DOHH2 (cell line): Measurements from ENCODE around the gene NUBP2.

Experiments
- CTCF ChIP-seq: fragments of 200-600 bp; sonication (generic); IDR thresholded peaks from one replicate; pipeline ENCODE4 v1.5.1; 2014; ENCODE audit warnings: antibody characterized with exemption, mild to moderate bottlenecking, low read depth, low read length; ENCODE audit not compliant: poor library complexity, severe bottlenecking
- EZH2phosphoT487 ChIP-seq: fragments of 200-600 bp; sonication (generic); IDR thresholded peaks from 2 replicates; pipeline ENCODE4 v1.6.1; 2017; ENCODE audit warnings: borderline replicate concordance, mild to moderate bottlenecking, antibody characterized with exemption, low read length, moderate library complexity, mixed read lengths

DNA sequence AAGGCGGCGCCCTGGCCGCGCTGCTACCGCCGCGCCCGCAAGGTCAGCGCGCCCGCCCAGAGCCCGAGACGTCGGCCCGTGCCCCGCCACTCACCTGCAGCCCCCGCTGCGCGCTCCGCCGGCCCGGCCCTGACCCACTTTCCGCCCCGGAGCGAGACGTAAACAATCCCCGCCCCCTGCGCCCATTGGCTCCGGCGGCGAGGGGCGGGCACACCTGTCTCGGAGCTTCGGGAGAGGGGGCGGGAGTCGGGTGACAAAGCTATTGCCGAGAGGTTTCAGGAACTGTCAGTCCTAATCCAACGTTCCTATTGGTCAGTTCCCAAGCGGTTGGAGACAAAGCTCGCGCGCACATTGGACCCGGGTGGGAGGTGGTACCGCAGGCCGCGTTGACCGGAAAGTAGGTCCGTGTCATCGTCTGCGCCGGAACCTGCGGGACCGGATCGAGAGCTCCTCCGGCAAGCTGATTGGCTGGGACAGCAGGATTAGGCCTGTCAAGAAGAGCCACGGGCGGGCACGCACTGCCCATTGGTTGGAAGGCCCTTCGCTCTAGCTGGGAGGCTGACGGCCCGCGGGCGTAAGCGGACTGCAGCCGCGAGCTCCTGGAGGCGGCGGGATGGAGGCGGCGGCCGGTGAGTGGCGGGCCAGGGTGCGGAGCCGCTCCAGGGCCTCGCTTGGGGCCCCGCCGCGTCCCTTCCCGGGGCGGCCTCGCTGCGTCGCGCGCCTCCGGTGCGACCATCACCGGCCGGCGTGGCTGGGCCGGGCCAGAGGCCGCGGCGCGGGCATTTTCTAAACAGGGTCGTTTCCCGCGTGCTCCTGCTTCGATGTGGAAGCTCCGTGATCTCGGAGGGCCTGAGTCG is at the start of gene NUBP2, which contains the start of gene SPSB3:
- TF ChIP-seq CTCF (no peak), EZH2phosphoT487 (no peak)
